Muscle of leg (tissue), 11 donors: ENCODE data around the gene PEMT. TPM values are rescaled to one million over a fixed set of nuclear protein-coding genes. Genes with fewer than 3 reads are reported as not detected.
A peak's percentile ranks its signal among the peaks of the same experiment; 100 is the strongest.

ENCODE experiments used
- DNase-seq: peaks from one replicate; pipeline ENCODE4 v3.0.0; 2013
- H3K27ac ChIP-seq: one replicate; pipeline ENCODE4 v1.5.1; 2013; ENCODE audit warnings: mild to moderate bottlenecking, low read length, control low read depth
- H3K27me3 ChIP-seq: one replicate; pipeline ENCODE4 v1.6.1; 2013; ENCODE audit warnings: low read length; ENCODE audit not compliant: control insufficient read depth, insufficient read depth
- H3K36me3 ChIP-seq: one replicate; pipeline ENCODE4 v1.6.1; 2013; ENCODE audit warnings: low read length; ENCODE audit not compliant: control insufficient read depth, insufficient read depth
- H3K4me1 ChIP-seq: one replicate; pipeline ENCODE4 v1.6.1; 2013; ENCODE audit warnings: low read length; ENCODE audit not compliant: control insufficient read depth, insufficient read depth
- H3K4me3 ChIP-seq: one replicate; pipeline ENCODE4 v1.5.1; 2013; ENCODE audit warnings: low read length, control low read depth
- H3K9me3 ChIP-seq: replicated peaks from 2 replicates; pipeline ENCODE4 v1.6.1; 2013; ENCODE audit warnings: low read depth, low read length; ENCODE audit not compliant: control insufficient read depth
- WGBS: methylation state at CpG from one replicate; pipeline ENCODE4 v1.1.5; 2013; ENCODE audit warnings: missing lambda C conversion rate; ENCODE audit not compliant: insufficient coverage; 5-methylcytosine and 5-hydroxymethylcytosine counted together
- polyA plus RNA-seq, 8 donors: library from polyadenylated mRNA; unstranded; fragments of 120-200 nt; gene quantifications; one replicate each; pipeline versions ENCODE4 v1.2.1 to v1.2.3, GENCODE V29; 2013; ENCODE audit warnings: inconsistent platforms in 1 of 8, low replicate concordance in 1 of 8; ENCODE audit not compliant: insufficient read length in 8 of 8, insufficient read depth in 1 of 8
- total RNA-seq: library from RNA; stranded (reverse); fragments of 120-200 nt; gene quantifications from one replicate; pipeline ENCODE4 v1.2.4, GENCODE V29; 2013

PEMT gene
- total and polyA plus RNA-seq, 9 donors = 20.0 to 28.6 (median 24.5) TPM

DNA sequence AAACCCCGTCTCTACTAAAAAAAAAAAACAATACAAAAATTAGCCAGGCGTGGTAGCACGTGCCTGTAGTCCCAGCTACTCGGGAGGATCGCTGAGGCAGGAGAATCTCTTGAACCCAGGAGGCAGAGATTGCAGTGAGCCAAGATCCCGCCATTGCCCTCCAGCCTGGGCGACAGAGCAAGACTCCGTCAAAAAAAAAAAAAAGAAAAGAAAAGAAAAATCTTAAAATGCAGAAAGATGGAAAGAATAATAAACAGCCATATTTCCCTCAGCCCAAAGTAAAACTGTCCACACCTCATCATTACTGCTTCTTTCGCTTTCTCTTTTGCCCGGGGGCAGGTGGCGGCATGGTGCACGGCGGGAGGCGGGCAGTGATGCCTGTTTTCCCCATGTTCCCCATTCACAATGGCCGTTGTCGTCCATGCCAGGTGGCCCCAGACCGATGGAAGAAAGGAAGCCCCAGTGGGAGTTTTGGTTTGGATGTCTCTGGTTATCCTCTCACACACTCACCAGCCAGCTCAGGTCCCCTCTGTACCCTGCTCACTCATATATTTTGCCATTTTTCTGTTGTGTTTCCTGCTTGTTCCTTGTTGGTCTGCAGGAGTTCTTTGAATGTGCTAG lies 37.0 kb upstream of the PEMT start:
- no peaks in the 10 kb centered on the region for H3K36me3 ChIP-seq
- H3K9me3 ChIP-seq = no peaks in the 10 kb centered on the region
- no peak for DNase-seq
- no peak overlapping the region for H3K27ac ChIP-seq
- no peaks in the 10 kb centered on the region for H3K4me1 ChIP-seq
- peaks cover 3% of the 10 kb centered on the region for H3K27me3 ChIP-seq
- WGBS = 47% methylated on average over 3 of the region's 17 CpGs
- no peak overlapping the region for H3K4me3 ChIP-seq

DNA sequence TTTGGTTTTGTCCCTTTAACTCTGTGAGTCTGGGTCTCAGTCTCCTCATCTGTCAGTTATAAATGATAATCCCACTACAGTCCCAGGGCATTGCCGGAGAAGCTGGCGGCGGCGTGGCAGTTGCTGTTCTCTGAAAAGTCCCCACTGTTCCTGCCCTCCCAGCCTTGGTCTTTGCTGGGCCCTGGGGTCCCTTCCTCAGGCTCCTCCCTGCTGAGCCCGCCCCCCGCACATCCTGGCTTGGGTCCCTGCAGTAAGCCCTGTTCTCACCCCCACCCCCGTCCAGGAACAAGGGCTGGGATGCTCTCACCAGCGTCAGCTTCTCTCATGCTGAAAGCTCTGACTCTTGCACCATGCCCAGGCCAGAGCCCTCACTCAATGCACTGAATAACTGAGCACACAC lies 35.3 kb upstream of the PEMT start:
- Histone ChIP-seq H3K9me3 (no peaks in the 10 kb centered on the region), H3K36me3 (no peaks in the 10 kb centered on the region), H3K27me3 (peaks cover 3% of the 10 kb centered on the region), H3K4me1 (no peaks in the 10 kb centered on the region), H3K4me3 (no peak overlapping the region), H3K27ac (no peak overlapping the region)
- no peak for DNase-seq
- 62% methylated on average over 8 of the region's 8 CpGs for WGBS

DNA sequence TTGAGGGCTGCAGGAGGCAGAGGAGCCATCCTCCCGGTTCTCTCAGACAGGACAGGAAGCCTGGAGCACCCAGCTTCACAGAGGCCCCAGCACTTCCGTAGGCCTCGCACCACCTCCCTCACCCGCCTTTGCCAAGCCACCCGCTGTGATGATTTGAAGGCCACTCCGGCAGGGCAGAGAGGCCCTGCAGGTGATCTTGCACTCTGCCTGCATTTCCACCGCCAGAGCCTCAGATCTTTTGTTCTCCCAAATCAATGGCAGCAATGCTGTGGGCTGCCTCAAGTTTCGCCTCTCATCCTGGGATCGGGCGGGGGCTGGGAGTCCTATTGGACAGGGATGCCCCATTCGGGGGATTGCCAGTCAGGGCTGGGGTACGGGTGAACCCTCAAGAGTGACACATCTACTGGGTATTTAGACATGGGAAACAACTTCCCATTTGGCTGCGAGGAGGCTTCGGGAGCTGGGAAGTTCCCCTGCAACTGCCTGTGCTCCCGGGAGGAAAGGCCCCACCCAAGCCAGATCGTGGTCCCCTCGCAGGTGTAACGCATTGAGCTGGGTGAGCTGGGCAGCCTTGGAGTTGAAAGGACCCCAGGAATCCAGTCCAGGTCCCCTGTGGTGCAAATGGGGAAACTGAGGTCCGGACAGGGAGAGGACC lies 34.8 kb upstream of the PEMT start:
- no peaks in the 10 kb centered on the region for H3K4me1 ChIP-seq
- H3K27ac ChIP-seq = no peak overlapping the region
- peaks cover 5% of the 10 kb centered on the region for H3K27me3 ChIP-seq
- no peaks in the 10 kb centered on the region for H3K36me3 ChIP-seq
- no peak for DNase-seq
- H3K4me3 ChIP-seq = no peak overlapping the region
- WGBS = 37% methylated on average over 17 of the region's 19 CpGs
- H3K9me3 ChIP-seq = no peaks in the 10 kb centered on the region

DNA sequence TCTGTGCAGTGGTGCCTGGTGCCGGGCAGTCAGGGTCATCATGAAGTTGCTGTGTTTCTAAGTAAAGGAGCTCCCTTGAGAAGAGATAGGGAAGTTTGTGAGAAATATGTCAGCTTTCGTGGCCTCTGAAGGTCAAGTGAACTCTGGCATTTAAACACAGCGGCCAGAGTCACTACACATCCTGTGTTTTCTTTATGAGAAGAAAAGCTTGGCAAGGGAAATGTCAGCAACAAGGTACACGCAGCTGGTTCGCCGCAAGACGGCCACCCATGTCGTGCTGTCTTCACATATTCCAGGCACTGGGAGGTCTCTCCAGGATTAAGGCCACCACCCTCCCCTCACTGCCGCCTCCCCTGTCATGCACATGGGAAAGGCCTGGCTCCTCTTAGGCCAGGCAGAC lies 33.2 kb upstream of the PEMT start:
- Histone ChIP-seq H3K27me3 (peaks cover 5% of the 10 kb centered on the region), H3K27ac (no peak overlapping the region), H3K4me1 (no peaks in the 10 kb centered on the region), H3K36me3 (no peaks in the 10 kb centered on the region), H3K4me3 (no peak overlapping the region), H3K9me3 (no peaks in the 10 kb centered on the region)
- WGBS = 64% methylated on average over 8 of the region's 9 CpGs
- no peak for DNase-seq

DNA sequence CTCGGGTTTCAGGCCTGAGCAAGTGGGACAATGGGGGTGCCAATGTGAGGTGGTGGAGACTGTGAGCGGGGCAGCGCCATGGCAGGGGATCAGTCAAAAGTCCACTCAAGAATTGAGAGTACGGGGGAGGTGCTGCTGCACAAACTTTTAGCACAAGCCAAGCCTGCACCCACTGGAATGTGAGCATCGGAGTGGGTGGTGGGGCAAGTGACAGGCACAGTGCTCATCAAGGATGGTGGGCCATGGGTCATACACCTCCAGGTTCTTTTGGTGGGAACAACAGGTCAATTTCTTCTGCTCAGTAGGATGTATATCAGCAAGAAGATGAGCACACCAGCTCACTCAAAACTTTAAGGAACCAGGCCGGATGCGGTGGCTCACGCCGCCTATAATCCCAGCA lies 32.4 kb upstream of the PEMT start:
- Histone ChIP-seq H3K4me3 (no peak overlapping the region), H3K9me3 (no peaks in the 10 kb centered on the region), H3K27ac (no peak overlapping the region), H3K36me3 (no peaks in the 10 kb centered on the region), H3K4me1 (no peaks in the 10 kb centered on the region), H3K27me3 (peaks cover 5% of the 10 kb centered on the region)
- WGBS = 87% methylated on average over 7 of the region's 9 CpGs
- no peak for DNase-seq

DNA sequence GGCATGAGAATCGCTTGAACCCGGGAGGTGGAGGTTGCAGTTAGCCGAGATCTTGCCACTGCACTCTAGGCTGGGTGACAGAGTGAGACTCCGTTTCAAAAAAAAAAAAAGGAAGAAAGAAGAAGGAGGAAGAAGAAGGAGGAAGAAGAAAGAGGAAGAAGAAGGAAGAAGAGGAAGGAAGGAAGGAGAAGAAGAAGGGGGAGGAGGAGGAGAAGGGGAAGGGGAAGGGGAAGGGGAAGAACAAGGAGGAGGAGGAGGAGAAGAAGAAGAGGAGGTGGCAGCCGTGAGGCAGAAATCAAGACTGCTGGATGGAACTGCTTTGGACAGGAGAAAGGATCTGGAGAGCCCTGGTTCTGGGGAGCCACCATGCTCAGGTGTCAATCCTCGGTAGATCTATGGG lies 29.7 kb upstream of the PEMT start:
- no peaks in the 10 kb centered on the region for H3K9me3 ChIP-seq
- no peak overlapping the region for H3K4me3 ChIP-seq
- 70% methylated on average over 6 of the region's 6 CpGs for WGBS
- peaks cover 2% of the 10 kb centered on the region for H3K27me3 ChIP-seq
- H3K36me3 ChIP-seq = no peaks in the 10 kb centered on the region
- H3K4me1 ChIP-seq = no peaks in the 10 kb centered on the region
- DNase-seq = no peak
- no peak overlapping the region for H3K27ac ChIP-seq

DNA sequence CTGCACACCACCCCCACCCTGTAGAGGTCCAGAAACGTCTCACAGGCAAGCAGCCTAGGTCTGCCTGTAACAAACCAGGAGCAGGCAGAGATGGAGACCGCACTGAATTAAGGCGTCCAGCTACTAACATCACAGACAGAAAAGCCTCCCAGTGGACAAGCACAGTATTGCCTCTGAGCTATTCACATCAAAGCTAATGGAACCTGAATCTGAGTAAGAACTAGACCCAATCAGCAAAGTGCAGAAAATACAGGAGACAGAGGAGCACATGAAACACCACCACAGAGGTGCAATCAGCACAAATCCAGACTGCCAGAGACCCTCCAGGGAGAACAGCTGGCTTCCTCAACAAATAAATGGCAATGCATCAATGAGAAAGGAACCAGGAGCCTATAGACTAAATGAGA lies 22.2 kb upstream of the PEMT start:
- DNase-seq = peak; percentile 80
- 0% methylated on average over 3 of the region's 3 CpGs for WGBS
- H3K27ac ChIP-seq = no peak overlapping the region
- no peaks in the 10 kb centered on the region for H3K36me3 ChIP-seq
- H3K27me3 ChIP-seq = no peaks in the 10 kb centered on the region
- H3K4me3 ChIP-seq = no peak overlapping the region
- peaks cover 2% of the 10 kb centered on the region for H3K4me1 ChIP-seq
- no peaks in the 10 kb centered on the region for H3K9me3 ChIP-seq

DNA sequence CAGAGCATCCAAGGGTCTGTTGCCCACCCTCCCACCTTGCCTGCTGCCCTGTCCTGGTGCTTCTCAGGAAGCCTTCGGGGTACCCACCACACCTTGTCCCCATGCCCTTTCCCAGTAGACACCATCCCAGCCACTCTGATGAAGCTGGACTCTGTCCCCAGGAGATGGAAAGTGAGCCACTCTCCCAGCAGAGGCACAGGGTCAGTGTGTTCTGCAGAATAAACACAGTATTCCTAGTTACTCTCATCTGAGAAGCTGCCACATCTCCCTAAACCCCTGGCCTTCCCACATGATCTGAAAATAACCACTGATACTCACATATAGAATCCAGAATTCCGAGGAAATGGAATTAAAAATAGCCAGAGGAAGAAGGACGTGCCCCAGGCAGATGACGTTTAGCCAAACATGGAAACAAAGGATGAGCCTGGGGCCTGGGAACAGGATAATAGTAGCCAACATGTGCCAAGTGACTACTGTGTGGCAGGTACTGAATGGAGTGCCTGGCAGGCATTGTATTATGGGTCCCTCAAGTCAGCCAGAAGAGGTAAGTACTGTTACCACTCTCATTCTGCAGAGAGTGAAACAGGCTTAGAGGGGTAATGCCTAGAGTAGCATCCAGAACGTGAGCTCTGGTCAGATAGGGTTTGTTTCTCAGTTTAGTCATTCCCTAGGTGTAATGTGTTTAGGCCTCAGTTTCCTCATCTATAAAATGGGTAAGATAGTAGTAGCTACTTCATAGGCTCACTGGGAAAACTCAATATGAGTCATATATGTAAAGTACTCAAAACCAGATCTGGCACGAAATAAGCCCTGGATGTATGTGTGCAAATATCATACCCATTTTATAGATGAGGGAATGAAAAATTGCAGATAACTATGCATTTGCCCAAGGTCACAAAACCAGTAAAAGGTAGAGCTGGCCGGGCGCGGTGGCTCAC lies 20.8 kb upstream of the PEMT start:
- no peak overlapping the region for H3K4me3 ChIP-seq
- H3K4me1 ChIP-seq = peaks cover 2% of the 10 kb centered on the region
- H3K9me3 ChIP-seq = no peaks in the 10 kb centered on the region
- 77% methylated on average over 6 of the region's 9 CpGs for WGBS
- peak overlapping the region; percentile 47 for H3K27ac ChIP-seq
- H3K36me3 ChIP-seq = no peaks in the 10 kb centered on the region
- DNase-seq = peak; percentile 51
- H3K27me3 ChIP-seq = no peaks in the 10 kb centered on the region

DNA sequence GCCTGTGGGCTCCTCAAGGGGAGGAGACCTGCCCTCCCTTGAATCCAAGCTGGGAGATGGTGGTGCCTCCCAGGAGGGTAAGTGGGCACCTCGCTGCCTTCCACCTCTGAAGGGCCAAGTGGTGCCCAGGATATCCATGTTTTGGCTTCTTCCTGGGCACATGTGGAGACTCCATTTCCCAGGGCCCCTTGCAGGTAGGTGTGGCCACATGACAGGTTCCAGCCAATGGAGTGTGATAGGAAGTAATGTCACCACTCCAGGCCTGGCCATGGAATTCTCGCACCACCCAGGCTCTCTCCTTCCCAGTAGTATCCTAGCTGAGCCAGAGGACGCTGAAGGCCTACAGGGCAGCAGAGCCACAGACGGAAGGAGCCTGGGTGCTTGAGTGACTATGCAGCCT lies 17.6 kb upstream of the PEMT start:
- Histone ChIP-seq H3K27me3 (no peaks in the 10 kb centered on the region), H3K4me3 (no peak overlapping the region), H3K9me3 (no peaks in the 10 kb centered on the region), H3K36me3 (no peaks in the 10 kb centered on the region), H3K4me1 (peaks cover 10% of the 10 kb centered on the region), H3K27ac (no peak overlapping the region)
- 100% methylated on average over 1 of the region's 4 CpGs for WGBS
- DNase-seq = no peak

DNA sequence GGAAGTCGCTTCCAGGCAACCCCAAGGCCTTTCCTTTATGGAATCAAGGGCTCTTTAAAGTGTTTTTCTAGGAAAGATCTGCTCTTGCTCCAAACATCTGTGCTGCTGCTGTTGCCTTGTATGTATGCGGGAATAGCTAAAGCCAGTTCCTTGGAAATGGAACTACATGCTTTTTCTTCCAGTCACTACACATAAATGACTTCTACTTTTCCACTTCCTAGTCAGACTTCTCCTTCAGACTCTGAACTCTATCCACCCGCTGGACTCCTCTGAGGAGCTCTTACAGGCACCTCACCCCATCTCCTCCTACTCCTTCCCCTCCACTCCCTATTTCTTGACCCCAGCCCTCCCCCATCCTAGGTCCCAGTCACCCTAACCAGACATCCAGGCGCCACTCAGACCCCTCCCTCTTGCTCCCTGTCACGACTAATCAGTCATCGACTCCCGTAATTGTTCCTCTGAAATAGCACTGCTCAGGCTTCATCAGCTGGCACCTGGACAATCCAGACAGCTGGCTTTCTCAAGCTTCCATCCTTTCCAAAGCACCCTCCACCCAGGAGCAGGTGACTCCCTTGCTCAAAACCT lies 15.0 kb upstream of the PEMT start:
- 31% methylated on average over 6 of the region's 7 CpGs for WGBS
- no peak overlapping the region for H3K27ac ChIP-seq

More for the DNA sequence above, 15.0 kb upstream of the PEMT start:
- Histone ChIP-seq H3K9me3 (no peaks in the 10 kb centered on the region), H3K27me3 (no peaks in the 10 kb centered on the region), H3K4me3 (no peak overlapping the region), H3K4me1 (peaks cover 8% of the 10 kb centered on the region), H3K36me3 (no peaks in the 10 kb centered on the region)
- peak; percentile 37 for DNase-seq
